Epidermal melanocyte (primary cell): ENCODE data around the gene GM2A.
"Not testable (repeated sequence)": the region's sequence is repeated elsewhere in the genome, so short reads cannot be mapped to it uniquely, and the experiment has no call there.

Experiments used
- DNase-seq: peaks from one replicate; pipeline ENCODE4 v3.0.0; 2011; ENCODE audit warnings: low spot score; ENCODE audit not compliant: insufficient read length

GM2A gene

DNA sequence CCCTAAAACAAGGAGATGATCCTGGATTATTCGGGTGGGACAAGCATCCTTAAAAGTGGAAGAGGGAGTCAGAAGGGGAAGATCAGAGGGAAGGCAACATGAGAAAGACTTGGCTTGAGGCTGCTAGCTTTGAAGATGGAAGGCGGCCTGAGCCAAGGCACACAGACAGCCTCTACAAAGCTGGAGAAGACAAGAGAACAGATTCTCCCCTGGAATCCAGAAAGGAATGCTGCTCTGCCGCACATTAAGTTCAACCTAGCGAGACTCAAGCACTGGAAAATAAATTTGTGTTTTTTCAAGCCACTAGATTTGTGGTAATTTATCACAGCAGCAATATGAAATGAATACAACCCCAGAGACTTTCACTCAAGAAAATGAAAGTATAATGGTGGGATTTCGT is 32.7 kb downstream of the GM2A start:
- DNase-seq = no peak

GRCh38 chr5:151286246-151286645 is 33.3 kb downstream of the GM2A start:
- DNase-seq = no peak

DNA sequence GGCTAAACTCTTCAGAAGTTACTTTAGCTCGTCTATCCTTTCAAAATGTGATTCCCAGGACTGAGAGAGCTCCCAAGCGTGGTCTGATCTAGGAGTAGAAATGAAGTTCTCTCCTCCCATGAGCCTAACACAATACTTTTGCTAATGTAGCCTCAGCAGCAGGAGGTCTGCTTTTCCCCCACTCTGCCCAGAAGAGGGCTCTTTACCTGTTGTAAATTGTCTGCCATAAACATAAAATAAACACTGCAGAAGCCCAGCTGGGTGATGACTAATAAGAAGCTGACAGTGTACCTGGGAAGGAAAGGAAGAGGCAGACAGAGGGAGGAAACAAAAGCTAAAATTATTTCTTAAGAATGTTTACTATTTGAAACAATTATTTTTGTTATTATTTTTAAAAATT is 35.2 kb downstream of the GM2A start:
- DNase-seq = no peak

GRCh38 chr5:151293624-151294023 is 40.6 kb downstream of the GM2A start:
- no peak for DNase-seq

DNA sequence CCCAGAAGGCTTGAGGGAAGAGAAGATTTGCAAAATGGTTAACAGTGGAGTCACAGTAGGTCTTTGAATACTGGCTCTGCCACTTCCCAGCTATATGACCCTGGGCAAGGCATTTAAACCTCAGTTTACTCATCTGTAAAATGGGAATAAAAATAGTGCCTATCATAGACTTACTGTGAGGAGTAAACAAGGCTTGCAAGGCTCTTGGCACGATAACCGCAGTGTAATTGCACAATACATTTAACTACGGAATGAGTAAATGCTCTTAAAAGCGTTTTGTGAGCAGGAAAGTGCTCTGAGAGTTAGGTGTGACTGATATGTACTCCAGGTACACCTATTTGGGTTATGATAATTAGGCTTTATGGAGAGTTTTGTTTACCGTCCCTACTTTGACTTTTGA is 42.2 kb downstream of the GM2A start:
- no peak for DNase-seq

- no peak for DNase-seq
Observed at GRCh38 chr5:151295791-151296477, 42.9 kb downstream of the GM2A start.

GRCh38 chr5:151296478-151296830 is 43.5 kb downstream of the GM2A start:
- DNase-seq = no peak

DNA sequence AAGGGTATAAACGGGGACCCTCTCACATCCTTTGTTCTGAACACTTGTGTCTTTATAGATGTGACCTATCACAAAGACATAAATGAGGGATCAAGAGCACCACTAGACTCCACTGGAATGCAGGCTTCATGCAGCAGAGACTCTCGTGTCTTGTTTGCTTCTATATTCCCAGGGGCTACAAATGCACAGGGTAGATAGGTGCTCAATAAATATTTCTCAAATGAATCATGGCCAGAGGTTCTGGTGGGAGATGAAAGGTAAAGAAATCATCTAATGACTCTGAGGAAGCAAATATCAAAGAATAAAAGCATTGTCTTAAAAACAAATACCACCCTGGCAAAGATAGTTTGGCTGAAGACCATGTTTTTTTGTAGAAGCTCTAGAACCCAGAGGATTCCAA is 44.0 kb downstream of the GM2A start:
- no peak for DNase-seq

- no peak for DNase-seq
Observed at GRCh38 chr5:151298063-151298855, 45.3 kb downstream of the GM2A start.

DNA sequence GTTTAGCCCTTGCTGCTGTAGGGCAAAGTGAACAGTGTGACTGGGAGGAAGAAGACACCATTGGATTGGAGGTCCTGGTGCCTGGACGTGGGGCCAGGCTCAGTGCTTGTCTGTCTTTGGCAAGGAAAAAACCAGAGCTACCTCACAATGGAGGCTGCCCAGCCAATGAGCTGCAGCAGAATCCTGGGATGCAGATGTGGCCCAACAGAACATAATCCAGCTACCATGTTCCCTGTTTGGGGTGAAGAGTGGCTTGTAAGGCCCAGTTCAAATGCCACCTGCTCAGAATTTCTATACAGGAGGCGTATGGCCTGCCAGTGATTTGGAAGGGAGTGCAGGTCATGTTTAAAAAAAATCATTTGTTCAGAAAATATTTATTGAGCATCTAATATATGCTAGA is 50.7 kb downstream of the GM2A start, which contains the start of gene SLC36A3:
SLC36A3 (minus strand) TSS at position 101 of the 400 bp plus-strand sequence. CDS start 412 bp downstream, outside the sequence.
- DNase-seq = no peak

GRCh38 chr5:151309266-151309665 is 56.3 kb downstream of the GM2A start:
- DNase-seq = not testable (repeated sequence)

- not testable (repeated sequence) for DNase-seq
Observed at GRCh38 chr5:151309821-151310220, 56.8 kb downstream of the GM2A start.

DNA sequence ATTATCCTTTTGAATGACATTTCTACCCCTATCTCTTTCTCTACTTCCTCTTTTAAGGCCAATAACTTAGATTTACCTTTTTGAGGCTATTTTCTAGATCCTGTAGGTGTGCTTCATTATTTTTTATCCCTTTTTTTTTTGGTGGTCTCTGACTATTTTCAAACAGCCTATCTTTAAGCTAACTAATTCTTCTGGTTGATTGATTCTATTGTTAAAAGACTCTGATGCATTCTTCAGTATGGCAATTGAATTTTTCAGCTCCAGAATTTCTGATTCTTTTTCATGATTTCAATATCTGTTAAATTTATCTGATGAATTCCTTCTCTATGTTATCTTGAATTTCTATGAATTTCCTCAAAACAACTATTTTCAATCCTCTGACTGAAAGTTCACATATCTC is 57.9 kb downstream of the GM2A start:
- DNase-seq = no peak

GRCh38 chr5:151312756-151313324 is 59.9 kb downstream of the GM2A start:
- no peak for DNase-seq

GRCh38 chr5:151313357-151313756 is 60.4 kb downstream of the GM2A start:
- DNase-seq = no peak

DNA sequence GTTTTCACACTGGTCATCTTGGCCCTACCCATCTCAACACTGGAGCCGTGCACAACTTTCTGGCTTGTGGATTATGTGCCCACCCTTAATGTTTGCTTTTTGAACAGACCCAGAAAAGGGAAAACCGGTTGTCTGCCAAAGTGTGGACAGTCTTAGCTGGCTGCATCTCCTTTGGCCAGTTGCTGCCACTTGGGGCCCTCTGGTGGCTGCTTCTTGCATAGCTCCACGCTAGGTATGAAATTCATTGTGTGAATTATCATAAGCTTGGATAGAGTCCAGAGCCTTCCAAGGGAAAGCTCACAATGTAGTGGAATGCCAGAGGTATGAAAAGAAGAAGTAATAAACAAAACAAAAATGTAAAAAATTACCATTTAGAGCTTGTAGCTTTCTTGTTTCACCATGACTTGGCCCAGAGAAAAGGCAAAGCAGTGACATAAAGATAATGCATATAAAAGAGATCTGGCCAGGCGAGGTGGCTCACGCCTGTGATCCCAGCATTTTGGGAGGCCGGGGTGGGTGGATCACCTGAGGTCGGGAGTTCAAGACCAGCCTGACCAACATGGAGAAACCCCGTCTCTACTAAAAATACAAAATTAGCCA is 63.1 kb downstream of the GM2A start:
- DNase-seq = peak; percentile 60

GRCh38 chr5:151317871-151318270 is 64.9 kb downstream of the GM2A start:
- DNase-seq = no peak

DNA sequence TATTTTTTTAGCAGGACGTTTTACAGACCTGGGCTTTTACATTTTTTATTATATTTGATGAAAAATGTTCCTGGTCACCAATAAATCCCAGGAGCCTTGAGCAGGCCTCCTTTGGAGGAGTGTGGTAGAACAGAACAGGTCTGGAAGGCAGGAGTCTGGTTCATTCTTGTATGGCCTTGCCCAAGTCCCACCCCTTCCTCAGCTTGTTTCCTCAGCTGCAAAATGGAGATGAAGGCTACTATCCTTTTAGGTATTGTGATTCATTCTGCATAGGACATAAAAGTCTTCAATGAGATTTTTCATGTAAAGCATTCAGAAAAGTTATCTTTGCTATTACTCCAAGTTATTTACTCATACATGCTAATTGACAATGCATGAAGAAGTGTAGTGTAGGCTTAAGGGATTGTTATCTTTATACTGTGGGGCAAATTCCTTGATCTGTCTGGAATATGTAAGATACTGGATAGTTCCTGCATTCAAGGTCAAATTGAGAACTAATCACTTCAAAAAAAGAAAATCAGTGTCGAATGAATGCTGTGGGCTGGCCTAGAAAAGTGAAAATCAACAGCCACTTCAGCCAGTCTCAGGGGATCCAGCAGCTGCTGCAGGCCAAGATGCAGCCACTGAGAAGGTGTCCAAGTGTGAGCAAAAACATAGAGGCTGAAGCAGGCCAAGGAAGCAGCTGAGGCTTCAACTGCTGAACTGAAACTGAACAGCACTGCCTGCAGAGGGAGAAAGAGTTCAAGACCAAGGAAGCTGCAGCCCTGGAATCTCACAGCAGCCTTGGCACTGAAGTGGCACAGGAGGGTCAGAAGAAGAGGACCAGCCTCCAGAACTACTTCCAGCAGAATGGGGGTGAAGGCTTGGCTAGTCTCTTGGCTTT is 66.1 kb downstream of the GM2A start:
- DNase-seq = no peak
